Endothelial cell of umbilical vein (primary cell): ENCODE results near the gene ELOVL6. TPM values are rescaled to one million over a fixed set of nuclear protein-coding genes. Genes with fewer than 3 reads are reported as not detected.

Experiments
- BruUV-seq: library from RNA; stranded (reverse); fragments of 400-500 nt; replicated peaks from 2 replicates; lab custom pipeline; 2021; lab: Mats Ljungman, UMichigan
- CTCF ChIA-PET: fragments of 300-600, 350-600 bp; sonication (Branson Sonifier 250); formaldehyde crosslinking; loops from one replicate; lab custom pipeline; 2021; ENCODE audit warnings: antibody characterized with exemption, inconsistent platforms; lab: Charles Lee
- POLR2A ChIA-PET: fragments of 300-600, 350-600 bp; sonication (Branson Sonifier 250); formaldehyde crosslinking; loops from one replicate; lab custom pipeline; 2021; ENCODE audit warnings: antibody characterized with exemption, inconsistent platforms; lab: Charles Lee
- DNase-seq: peaks from one replicate; pipeline ENCODE4 v3.0.0-alpha.2; 2011; ENCODE audit warnings: low read depth, low spot score
- FAIRE-seq: peaks from 2 replicates; lab custom pipeline; 2011; peaks lifted over from hg19 to GRCh38; lab: Jason Lieb, UNC
- H2AFZ ChIP-seq: 2 replicates; pipeline ENCODE4 v1.6.0; 2012; ENCODE audit warnings: low read depth, low read length, control low read depth, inconsistent platforms
- H3K27ac ChIP-seq: 2 replicates; pipeline ENCODE4 v1.5.1; 2011; ENCODE audit warnings: low read depth, mild to moderate bottlenecking, control low read depth, low read length, moderate library complexity; ENCODE audit not compliant: insufficient read depth
- H3K27me3 ChIP-seq, 2 experiments: 2 replicates each; pipeline versions ENCODE4 v1.6.0 to v1.6.1; 2011; ENCODE audit warnings: low read length in 2 of 2, mixed read lengths in 1 of 2; ENCODE audit not compliant: control insufficient read depth in 2 of 2, insufficient read depth in 2 of 2
- H3K36me3 ChIP-seq, 2 experiments: 2 replicates in 1 of 2; 3 replicates in 1 of 2; pipeline ENCODE4 v1.5.1; 2011; ENCODE audit warnings: low read length in 2 of 2, mild to moderate bottlenecking in 1 of 2, moderate library complexity in 1 of 2; ENCODE audit not compliant: control insufficient read depth in 2 of 2, insufficient read depth in 2 of 2; ENCODE audit errors: extremely low read depth in 1 of 2
- H3K4me1 ChIP-seq: 3 replicates; pipeline ENCODE4 v1.5.1; 2011; ENCODE audit warnings: mild to moderate bottlenecking, low read length; ENCODE audit not compliant: control insufficient read depth, insufficient read depth; ENCODE audit errors: extremely low read depth
- H3K4me2 ChIP-seq: 2 replicates; pipeline ENCODE4 v1.6.1; 2011; ENCODE audit warnings: low read length, control low read depth, mixed read lengths; ENCODE audit not compliant: insufficient read depth
- H3K4me3 ChIP-seq, 3 experiments: fragments of 200-600 bp in 1 of 3; sonication (generic), shearing (Covaris generic) in 1 of 3; replicated peaks in 1 of 3; 2 replicates each; pipeline ENCODE4 v1.5.1; 2011 to 2016; ENCODE audit warnings: control low read depth in 3 of 3, low read length in 3 of 3, mild to moderate bottlenecking in 2 of 3, inconsistent platforms in 1 of 3, low read depth in 1 of 3, moderate library complexity in 1 of 3; ENCODE audit not compliant: insufficient read depth in 1 of 3
- H3K79me2 ChIP-seq: 2 replicates; pipeline ENCODE4 v1.6.0; 2012; ENCODE audit warnings: low read length, inconsistent platforms; ENCODE audit not compliant: control insufficient read depth, insufficient read depth
- H3K9ac ChIP-seq: replicated peaks from 2 replicates; pipeline ENCODE3; 2011; ENCODE audit warnings: low read length, control low read depth; ENCODE audit not compliant: insufficient read depth; ENCODE audit errors: extremely low read depth
- H3K9me1 ChIP-seq: replicated peaks from 3 replicates; pipeline ENCODE4 v1.6.0; 2011; ENCODE audit warnings: mild to moderate bottlenecking, low read length; ENCODE audit not compliant: control insufficient read depth, insufficient read depth; ENCODE audit errors: extremely low read depth
- H3K9me3 ChIP-seq: replicated peaks from 2 replicates; pipeline ENCODE4 v1.5.1; 2012; ENCODE audit warnings: low read length, inconsistent platforms; ENCODE audit not compliant: control insufficient read depth, insufficient read depth
- H4K20me1 ChIP-seq: replicated peaks from 2 replicates; pipeline ENCODE3; 2011; ENCODE audit warnings: mild to moderate bottlenecking, low read length; ENCODE audit not compliant: control insufficient read depth, insufficient read depth; ENCODE audit errors: extremely low read depth
- CTCF ChIP-seq, 2 donors: IDR thresholded peaks; 1 replicate in 1 of 2; 2 replicates in 1 of 2; pipeline ENCODE4 v1.5.1; 2011; ENCODE audit warnings: low read length in 2 of 2, mild to moderate bottlenecking in 2 of 2, moderate library complexity in 2 of 2, control low read depth in 1 of 2, inconsistent platforms in 1 of 2, low read depth in 1 of 2; ENCODE audit not compliant: insufficient read depth in 1 of 2; ENCODE audit errors: extremely low read depth in 1 of 2
- EZH2 ChIP-seq: IDR thresholded peaks from 2 replicates; pipeline ENCODE4 v1.6.1; 2012; ENCODE audit warnings: borderline replicate concordance, low read depth, mild to moderate bottlenecking, moderate library complexity, low read length, inconsistent platforms; ENCODE audit not compliant: severe bottlenecking
- FOS ChIP-seq: IDR thresholded peaks from 2 replicates; pipeline ENCODE4 v1.6.1; 2011; ENCODE audit warnings: mild to moderate bottlenecking, low read length, moderate library complexity, borderline replicate concordance; ENCODE audit not compliant: insufficient read depth
- GATA2 ChIP-seq: IDR thresholded peaks from 2 replicates; pipeline ENCODE4 v1.7.0; 2011; ENCODE audit warnings: low read depth, mild to moderate bottlenecking, moderate library complexity, mixed read lengths, low read length; ENCODE audit not compliant: insufficient read length, insufficient read depth
- JUN ChIP-seq: IDR thresholded peaks from 2 replicates; pipeline ENCODE4 v1.6.1; 2011; ENCODE audit warnings: borderline replicate concordance, low read depth; ENCODE audit not compliant: insufficient read length, insufficient read depth
- MYC ChIP-seq: IDR thresholded peaks from one replicate; pipeline ENCODE4 v1.6.1; 2011; ENCODE audit warnings: mild to moderate bottlenecking, low read depth, low read length
- POLR2A ChIP-seq: IDR thresholded peaks from 2 replicates; pipeline ENCODE4 v1.6.1; 2012; ENCODE audit warnings: low read depth, mild to moderate bottlenecking, control low read depth, low read length
- POLR2AphosphoS5 ChIP-seq: IDR thresholded peaks from 2 replicates; pipeline ENCODE4 v1.6.1; 2012; ENCODE audit warnings: low read depth, mild to moderate bottlenecking, control low read depth, low read length, moderate library complexity; ENCODE audit not compliant: insufficient read depth
- dilution Hi-C: fragments of 300-500 bp; cut with MboI; formaldehyde crosslinking; loops from one replicate; pipeline ENCODE4 v1.15.0; 2019; ENCODE audit warnings: low sequenced_read_pairs; ENCODE audit not compliant: extremely low pct_ligation_motif_present
- intact Hi-C: fragments of 100-400 bp; cut with micrococcal nuclease; formaldehyde crosslinking; loops from one replicate; pipeline ENCODE4 v1.10.0; 2022
- polyA plus RNA-seq, 4 experiments: library from polyadenylated mRNA; depleted of rRNA in 3 of 4; stranded (reverse) in 3 of 4; unstranded in 1 of 4; fragments of >200 nt; gene quantifications; 2 replicates each; pipeline versions ENCODE4 v1.2.1 to v1.2.3, GENCODE V29; 2011 to 2012; ENCODE audit warnings: missing spikeins in 1 of 4
- total RNA-seq: library from RNA; stranded (reverse); gene quantifications from 2 replicates; pipeline ENCODE4 v1.2.3, GENCODE V29; 2021
- TF ChIP-seq, protein P1 (sequence below): IDR thresholded peaks from 2 replicates; pipeline ENCODE4 v1.6.1; 2011; ENCODE audit not compliant: insufficient read depth, insufficient read length

ELOVL6 gene
- total and polyA plus RNA-seq, 2 donors (not counting 3 experiments of a cell fraction or from before 2014, with no cell fraction given), result 6.4 to 26.1 TPM

- TF ChIP-seq POLR2AphosphoS5, result no peak
- no peak for TF ChIP-seq EZH2
- no peak for TF ChIP-seq JUN
- TF ChIP-seq GATA2, result no peak
- TF ChIP-seq MYC, result no peak
- no peak for TF ChIP-seq FOS
- TF ChIP-seq, protein P1, sequence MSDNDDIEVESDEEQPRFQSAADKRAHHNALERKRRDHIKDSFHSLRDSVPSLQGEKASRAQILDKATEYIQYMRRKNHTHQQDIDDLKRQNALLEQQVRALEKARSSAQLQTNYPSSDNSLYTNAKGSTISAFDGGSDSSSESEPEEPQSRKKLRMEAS, result no peak
- no peak for TF ChIP-seq CTCF (IDR thresholded peaks at IDR 0.05; ENCODE audit: extremely low read depth in 1 of 2, insufficient read depth in 1 of 2, low read depth in 1 of 2, low read length in 2 of 2)
- no peak for TF ChIP-seq POLR2A
- H3K4me3 ChIP-seq, result no peak overlapping the region
- DNase-seq (no peak), FAIRE-seq (no peak)
- no TSS peak for BruUV-seq
- no peaks in the 10 kb centered on the region for H3K9me1 ChIP-seq
- H3K27me3 ChIP-seq, result no peaks in the 10 kb centered on the region
- no peaks in the 10 kb centered on the region for H3K4me1 ChIP-seq
- POLR2A ChIA-PET, result no interaction called here
- no peaks in the 10 kb centered on the region for H3K36me3 ChIP-seq
- CTCF ChIA-PET, result no interaction called here
- dilution Hi-C loops (no loop called here), intact Hi-C loops (no loop called here)
- no peaks in the 10 kb centered on the region for H3K9me3 ChIP-seq
- H3K79me2 ChIP-seq, result no peaks in the 10 kb centered on the region
- H3K27ac ChIP-seq, result no peak overlapping the region
- no peak overlapping the region for H3K4me2 ChIP-seq
- no peaks in the 10 kb centered on the region for H4K20me1 ChIP-seq
- H2AFZ ChIP-seq, result no peak overlapping the region
- no peak overlapping the region for H3K9ac ChIP-seq
These were observed 123.2 kb downstream of the ELOVL6 start for GRCh38 chr4:110075083-110075738.
